ENCODE measurements around the gene PPA2. TPM values are rescaled to one million over a fixed set of nuclear protein-coding genes. Genes with fewer than 3 reads are reported as not detected.
"Not testable (repeated sequence)": the region's sequence is repeated elsewhere in the genome, so short reads cannot be mapped to it uniquely, and the experiment has no call there.

Gene PPA2
- total RNA-seq, 1 experiment from 2014 or later = 54.6 TPM

GRCh38 chr4:105461221-105461620 is 12.6 kb downstream of the PPA2 start:
- DNase-seq (ENCODE audit: low read depth, low spot score) = no peak
- ChIA-PET POLR2A (no interaction called here), CTCF (no interaction called here)
- H3K4me1 ChIP-seq (ENCODE audit: control insufficient read depth, insufficient read depth, low read length) = no peaks in the 10 kb centered on the region
- no TSS peak for BruUV-seq (replicated peaks)
- H3K27me3 ChIP-seq (ENCODE audit: control insufficient read depth, insufficient read depth, low read length) = no peaks in the 10 kb centered on the region
- no peak overlapping the region for H3K4me3 ChIP-seq (ENCODE audit: low read depth in 2 of 2, low read length in 2 of 2)
- in situ Hi-C loops (cut with HindIII; ENCODE audit: low pct_unique_long_range_greater_than_20kb, low sequenced_read_pairs) (no loop called here), intact Hi-C loops (cut with micrococcal nuclease; ENCODE audit: unreplicated experiment) (no loop called here)
- H3K27ac ChIP-seq (ENCODE audit: low read length) = no peak overlapping the region
- H3K9me3 ChIP-seq (ENCODE audit: control insufficient read depth, insufficient read depth, low read depth, low read length) = no peaks in the 10 kb centered on the region
- no peak for TF ChIP-seq CTCF (IDR thresholded peaks at IDR 0.05)
- TF ChIP-seq SIN3A (IDR thresholded peaks at IDR 0.05; ENCODE audit: borderline replicate concordance, insufficient read depth, low read depth, low read length) = no peak
- no peak for TF ChIP-seq TCF7L2 (IDR thresholded peaks at IDR 0.05; ENCODE audit: low read depth, low read length)
- no peak for TF ChIP-seq POLR2AphosphoS5 (IDR thresholded peaks at IDR 0.05; ENCODE audit: low read depth, low read length)
- ATAC-seq = no peak
- no peaks in the 10 kb centered on the region for H3K36me3 ChIP-seq (ENCODE audit: control insufficient read depth, insufficient read depth, low read length)

DNA sequence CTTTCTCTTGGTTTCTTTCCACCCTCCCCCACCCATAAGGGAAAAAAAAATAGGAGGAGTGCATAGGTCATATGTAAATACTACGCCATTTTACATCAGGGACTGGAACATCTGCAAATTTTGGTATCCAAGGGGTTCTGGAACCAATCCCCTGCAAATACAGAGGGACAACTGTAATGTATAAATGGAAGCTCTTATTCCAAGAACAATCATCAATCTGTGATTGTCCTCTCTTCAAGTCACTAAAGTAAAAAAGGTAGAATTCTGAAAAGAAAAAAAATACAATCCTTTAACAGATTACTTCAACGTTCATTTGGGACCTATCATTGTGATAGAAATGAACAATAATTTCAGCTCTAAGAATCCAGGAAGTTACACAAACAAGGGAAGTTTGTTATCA is 13.6 kb downstream of the PPA2 start:
- ChIA-PET POLR2A (no interaction called here), CTCF (no interaction called here)
- in situ Hi-C loops (cut with HindIII; ENCODE audit: low pct_unique_long_range_greater_than_20kb, low sequenced_read_pairs) = no loop called here
- no peak for ATAC-seq
- BruUV-seq (replicated peaks) = no TSS peak
- Histone ChIP-seq H3K4me3 (ENCODE audit: low read depth in 2 of 2, low read length in 2 of 2) (no peak overlapping the region), H3K9me3 (ENCODE audit: control insufficient read depth, insufficient read depth, low read depth, low read length) (no peaks in the 10 kb centered on the region), H3K27ac (ENCODE audit: low read length) (no peak overlapping the region), H3K27me3 (ENCODE audit: control insufficient read depth, insufficient read depth, low read length) (no peaks in the 10 kb centered on the region), H3K36me3 (ENCODE audit: control insufficient read depth, insufficient read depth, low read length) (no peaks in the 10 kb centered on the region), H3K4me1 (ENCODE audit: control insufficient read depth, insufficient read depth, low read length) (no peaks in the 10 kb centered on the region)
- intact Hi-C loops (cut with micrococcal nuclease; ENCODE audit: unreplicated experiment) = no loop called here
- TF ChIP-seq TCF7L2 (IDR thresholded peaks at IDR 0.05; ENCODE audit: low read depth, low read length) (no peak), SIN3A (IDR thresholded peaks at IDR 0.05; ENCODE audit: borderline replicate concordance, insufficient read depth, low read depth, low read length) (no peak), POLR2AphosphoS5 (IDR thresholded peaks at IDR 0.05; ENCODE audit: low read depth, low read length) (no peak), CTCF (IDR thresholded peaks at IDR 0.05) (no peak)
- TF ChIP-seq, protein P1, sequence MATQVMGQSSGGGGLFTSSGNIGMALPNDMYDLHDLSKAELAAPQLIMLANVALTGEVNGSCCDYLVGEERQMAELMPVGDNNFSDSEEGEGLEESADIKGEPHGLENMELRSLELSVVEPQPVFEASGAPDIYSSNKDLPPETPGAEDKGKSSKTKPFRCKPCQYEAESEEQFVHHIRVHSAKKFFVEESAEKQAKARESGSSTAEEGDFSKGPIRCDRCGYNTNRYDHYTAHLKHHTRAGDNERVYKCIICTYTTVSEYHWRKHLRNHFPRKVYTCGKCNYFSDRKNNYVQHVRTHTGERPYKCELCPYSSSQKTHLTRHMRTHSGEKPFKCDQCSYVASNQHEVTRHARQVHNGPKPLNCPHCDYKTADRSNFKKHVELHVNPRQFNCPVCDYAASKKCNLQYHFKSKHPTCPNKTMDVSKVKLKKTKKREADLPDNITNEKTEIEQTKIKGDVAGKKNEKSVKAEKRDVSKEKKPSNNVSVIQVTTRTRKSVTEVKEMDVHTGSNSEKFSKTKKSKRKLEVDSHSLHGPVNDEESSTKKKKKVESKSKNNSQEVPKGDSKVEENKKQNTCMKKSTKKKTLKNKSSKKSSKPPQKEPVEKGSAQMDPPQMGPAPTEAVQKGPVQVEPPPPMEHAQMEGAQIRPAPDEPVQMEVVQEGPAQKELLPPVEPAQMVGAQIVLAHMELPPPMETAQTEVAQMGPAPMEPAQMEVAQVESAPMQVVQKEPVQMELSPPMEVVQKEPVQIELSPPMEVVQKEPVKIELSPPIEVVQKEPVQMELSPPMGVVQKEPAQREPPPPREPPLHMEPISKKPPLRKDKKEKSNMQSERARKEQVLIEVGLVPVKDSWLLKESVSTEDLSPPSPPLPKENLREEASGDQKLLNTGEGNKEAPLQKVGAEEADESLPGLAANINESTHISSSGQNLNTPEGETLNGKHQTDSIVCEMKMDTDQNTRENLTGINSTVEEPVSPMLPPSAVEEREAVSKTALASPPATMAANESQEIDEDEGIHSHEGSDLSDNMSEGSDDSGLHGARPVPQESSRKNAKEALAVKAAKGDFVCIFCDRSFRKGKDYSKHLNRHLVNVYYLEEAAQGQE (IDR thresholded peaks at IDR 0.05; ENCODE audit: insufficient read depth in 1 of 2, low read depth in 2 of 2, low read length in 1 of 2) = no peak
- DNase-seq (ENCODE audit: low read depth, low spot score) = no peak

DNA sequence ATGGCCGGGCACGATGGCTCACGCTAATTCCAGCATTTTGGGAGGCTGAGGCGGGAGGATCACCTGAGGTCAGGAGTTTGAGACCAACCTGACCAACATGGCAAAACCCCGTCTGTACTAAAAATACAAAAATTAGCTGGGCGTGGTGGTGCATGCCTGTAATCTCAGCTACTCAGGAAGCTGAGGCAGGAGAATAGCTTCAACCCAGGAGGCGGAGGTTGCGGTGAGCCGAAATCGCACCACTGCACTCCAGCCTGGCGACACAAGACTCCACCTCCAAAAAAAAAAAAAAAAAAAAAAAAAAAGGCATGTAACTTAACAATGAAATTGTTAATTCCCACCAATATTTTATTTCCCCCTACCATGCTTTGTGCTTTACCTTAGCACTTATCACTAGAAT is 15.3 kb downstream of the PPA2 start:
- ATAC-seq; BruUV-seq (replicated peaks); POLR2A ChIA-PET; in situ Hi-C loops (cut with HindIII; ENCODE audit: low pct_unique_long_range_greater_than_20kb, low sequenced_read_pairs); CTCF ChIA-PET; H3K4me1 ChIP-seq (ENCODE audit: control insufficient read depth, insufficient read depth, low read length); H3K4me3 ChIP-seq (ENCODE audit: low read depth in 2 of 2, low read length in 2 of 2); intact Hi-C loops (cut with micrococcal nuclease; ENCODE audit: unreplicated experiment); H3K36me3 ChIP-seq (ENCODE audit: control insufficient read depth, insufficient read depth, low read length); H3K27ac ChIP-seq (ENCODE audit: low read length); H3K9me3 ChIP-seq (ENCODE audit: control insufficient read depth, insufficient read depth, low read depth, low read length); H3K27me3 ChIP-seq (ENCODE audit: control insufficient read depth, insufficient read depth, low read length); DNase-seq (ENCODE audit: low read depth, low spot score): not testable (repeated sequence)
